HFF-Myc (cell line): ENCODE data around the gene SPARC.
A peak's percentile ranks its signal among the peaks of the same experiment; 100 is the strongest.
"Not testable (repeated sequence)": the region's sequence is repeated elsewhere in the genome, so short reads cannot be mapped to it uniquely, and the experiment has no call there.

Experiments
- DNase-seq: peaks from one replicate; pipeline ENCODE4 v3.0.0-alpha.2; 2011; ENCODE audit warnings: low read depth; ENCODE audit errors: extremely low read depth
- H3K4me3 ChIP-seq: replicated peaks from 2 replicates; pipeline ENCODE4 v1.5.1; 2011; ENCODE audit warnings: low read depth, mild to moderate bottlenecking, control low read depth, low read length
- TF ChIP-seq, protein P1 (sequence below): IDR thresholded peaks from 2 replicates; pipeline ENCODE4 v1.5.1; 2012; ENCODE audit warnings: mild to moderate bottlenecking, low read depth, low read length, control low read depth; ENCODE audit errors: missing control alignments

Gene SPARC

DNA sequence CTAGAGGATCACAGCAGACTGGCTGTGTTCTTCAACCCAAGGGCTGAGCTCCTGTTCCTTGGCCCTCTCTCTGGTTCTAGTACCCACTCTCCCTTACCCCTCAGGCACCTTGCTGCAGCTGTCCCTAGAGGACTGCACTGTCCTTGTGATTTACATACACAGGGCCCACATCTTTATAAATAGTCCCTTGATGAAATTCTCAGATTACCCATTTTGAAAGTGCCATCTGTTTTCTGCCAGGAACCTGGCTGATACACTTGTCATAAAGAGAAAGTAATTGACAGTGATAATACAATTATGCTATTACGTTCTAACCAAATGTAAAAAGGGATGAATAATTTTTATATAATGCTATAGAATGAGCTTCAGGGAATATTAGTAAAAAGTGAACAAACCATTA is 16.5 kb upstream of the SPARC start:
- no peak for DNase-seq
- TF ChIP-seq, protein P1, sequence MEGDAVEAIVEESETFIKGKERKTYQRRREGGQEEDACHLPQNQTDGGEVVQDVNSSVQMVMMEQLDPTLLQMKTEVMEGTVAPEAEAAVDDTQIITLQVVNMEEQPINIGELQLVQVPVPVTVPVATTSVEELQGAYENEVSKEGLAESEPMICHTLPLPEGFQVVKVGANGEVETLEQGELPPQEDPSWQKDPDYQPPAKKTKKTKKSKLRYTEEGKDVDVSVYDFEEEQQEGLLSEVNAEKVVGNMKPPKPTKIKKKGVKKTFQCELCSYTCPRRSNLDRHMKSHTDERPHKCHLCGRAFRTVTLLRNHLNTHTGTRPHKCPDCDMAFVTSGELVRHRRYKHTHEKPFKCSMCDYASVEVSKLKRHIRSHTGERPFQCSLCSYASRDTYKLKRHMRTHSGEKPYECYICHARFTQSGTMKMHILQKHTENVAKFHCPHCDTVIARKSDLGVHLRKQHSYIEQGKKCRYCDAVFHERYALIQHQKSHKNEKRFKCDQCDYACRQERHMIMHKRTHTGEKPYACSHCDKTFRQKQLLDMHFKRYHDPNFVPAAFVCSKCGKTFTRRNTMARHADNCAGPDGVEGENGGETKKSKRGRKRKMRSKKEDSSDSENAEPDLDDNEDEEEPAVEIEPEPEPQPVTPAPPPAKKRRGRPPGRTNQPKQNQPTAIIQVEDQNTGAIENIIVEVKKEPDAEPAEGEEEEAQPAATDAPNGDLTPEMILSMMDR: no peak
- H3K4me3 ChIP-seq: no peak overlapping the region

GRCh38 chr5:151700820-151701219 is 14.1 kb upstream of the SPARC start:
- TF ChIP-seq, protein P1: no peak
- H3K4me3 ChIP-seq: no peak overlapping the region
- DNase-seq: no peak

DNA sequence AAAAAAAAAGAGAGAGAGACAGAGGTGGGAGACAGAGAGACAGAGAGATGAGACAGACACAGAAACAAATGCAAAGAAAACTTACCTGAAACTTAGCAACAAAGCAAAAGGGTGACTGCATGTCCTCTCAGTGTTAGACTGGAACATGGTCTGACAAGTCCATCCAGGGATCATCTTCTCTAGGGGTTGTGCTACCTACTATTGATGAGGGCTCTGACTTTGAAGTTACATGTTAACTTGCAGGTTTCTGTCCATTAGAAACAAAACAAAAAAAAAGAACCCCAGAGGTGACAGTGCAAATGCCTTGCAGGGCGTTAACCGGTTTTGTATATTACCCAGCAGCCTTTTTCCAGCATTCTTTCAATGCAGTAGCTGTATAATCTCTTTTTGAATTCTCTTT is 13.6 kb upstream of the SPARC start:
- no peak overlapping the region for H3K4me3 ChIP-seq
- TF ChIP-seq, protein P1: no peak
- no peak for DNase-seq

- no peak overlapping the region for H3K4me3 ChIP-seq
- TF ChIP-seq, protein P1: no peak
- DNase-seq: peak; percentile 92
Measured at GRCh38 chr5:151699071-151699901, 12.6 kb upstream of the SPARC start.

- not testable (repeated sequence) for H3K4me3 ChIP-seq, DNase-seq
Measured at GRCh38 chr5:151698081-151698480, 11.4 kb upstream of the SPARC start.

DNA sequence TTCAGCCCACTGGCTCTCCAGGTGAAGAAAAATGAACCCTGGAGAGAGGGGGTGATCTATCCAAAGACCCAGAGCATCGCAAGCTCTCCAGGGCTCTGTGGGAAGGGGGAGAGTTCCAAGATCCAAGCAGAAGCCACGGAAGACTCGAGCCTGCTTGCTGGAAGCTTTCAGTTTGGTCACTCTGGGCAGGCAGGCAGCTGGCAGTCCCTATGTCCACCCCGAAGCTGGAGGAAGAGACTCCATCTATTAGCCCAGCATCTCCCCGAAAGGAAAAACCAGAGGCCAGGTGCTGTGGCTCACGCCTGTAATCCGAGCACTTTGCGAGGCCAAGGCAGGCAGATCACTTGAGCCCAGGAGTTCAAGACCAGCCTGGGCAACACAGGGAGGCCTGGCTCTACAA is 10.7 kb upstream of the SPARC start:
- DNase-seq: no peak
- no peak overlapping the region for H3K4me3 ChIP-seq
- TF ChIP-seq, protein P1: no peak

GRCh38 chr5:151696470-151697061 is 9.9 kb upstream of the SPARC start:
- TF ChIP-seq, protein P1: no peak
- DNase-seq: peak; percentile 92
- H3K4me3 ChIP-seq: peak overlapping the region; percentile 5; the same call in 1 of the 2 replicates
